Heart right ventricle (tissue), 16 donors: ENCODE results near the gene PYGO1. TPM values are rescaled to one million over a fixed set of nuclear protein-coding genes. Genes with fewer than 3 reads are reported as not detected.

Source experiments
- ATAC-seq, 8 donors: fragments of 200-7000 bp; cut with Tn5 transposase; one replicate each; pipeline ENCODE4 v1.9.1; 2020; ENCODE audit warnings: mild to moderate bottlenecking in 8 of 8, moderate library complexity in 8 of 8, moderate number of reproducible peaks in 1 of 8
- DNase-seq, 2 donors: peaks; one replicate each; pipeline ENCODE4 v3.0.0-alpha.2; 2020
- H3K27ac ChIP-seq, 10 donors: fragments of 200-600 bp; sonication (generic) in 2 of 10; one replicate each; pipeline versions ENCODE4 v1.5.0 to v1.8.0; 2020 to 2022; ENCODE audit warnings: mild to moderate bottlenecking in 3 of 10
- H3K27me3 ChIP-seq, 7 donors: fragments of 200-600 bp; one replicate each; pipeline ENCODE4 v1.8.0; 2021 to 2022; ENCODE audit warnings: mild to moderate bottlenecking in 2 of 7
- H3K36me3 ChIP-seq, 9 donors: fragments of 200-600 bp; sonication (generic) in 1 of 9; one replicate each; pipeline versions ENCODE4 v1.5.0 to v1.8.0; 2020 to 2022; ENCODE audit warnings: mild to moderate bottlenecking in 2 of 9
- H3K4me1 ChIP-seq, 9 donors: fragments of 200-600 bp; sonication (generic) in 1 of 9; one replicate each; pipeline versions ENCODE4 v1.5.0 to v1.8.0; 2020 to 2022; ENCODE audit warnings: mild to moderate bottlenecking in 4 of 9
- H3K4me3 ChIP-seq, 10 donors: fragments of 200-600 bp; sonication (generic) in 2 of 10; one replicate each; pipeline versions ENCODE4 v1.5.0 to v1.8.0; 2020 to 2022; ENCODE audit warnings: mild to moderate bottlenecking in 7 of 10, moderate library complexity in 2 of 10
- H3K9me3 ChIP-seq, 11 donors: fragments of 200-600 bp in 10 of 11; sonication (generic) in 2 of 11; one replicate each; pipeline versions ENCODE4 v1.5.0 to v1.8.0; 2013 to 2022; ENCODE audit warnings: mild to moderate bottlenecking in 2 of 11, control low read depth in 1 of 11, moderate library complexity in 1 of 11
- WGBS, 2 donors: extraction: QIAGEN DNeasy Blood & Tissue Kit; methylation state at CpG; one replicate each; pipeline ENCODE4 v1.1.7; 2013; ENCODE audit warnings: inconsistent platforms in 1 of 2; 5-methylcytosine and 5-hydroxymethylcytosine counted together
- intact Hi-C, 10 donors: fragments of 100-400 bp; cut with DNase I; formaldehyde crosslinking; loops; one replicate each; pipeline versions ENCODE4 v1.11.1 to v1.14.2; 2022
- long read RNA-seq, 3 donors: library from polyadenylated mRNA; unstranded; transcript quantifications; one replicate each; pipeline ENCODE4 v2.0.0, GENCODE V29; 2020 to 2021
- polyA plus RNA-seq, 2 donors: library from polyadenylated mRNA; stranded (reverse); fragments of 200-250 nt; gene quantifications; one replicate each; pipeline ENCODE4 v1.2.3, GENCODE V29; 2013
- total RNA-seq, 10 donors: library from RNA; stranded (reverse); fragmentation: NEBNext Ultra II Directional in 3 of 10; extraction: Animal tissue kit (Norgen Biotek cat#: 25700) in 3 of 10; gene quantifications; one replicate each; pipeline versions ENCODE4 v1.2.1 to v1.2.4, GENCODE V29; 2021 to 2023
- TF ChIP-seq, protein P1 (sequence below), 9 donors: fragments of 200-600 bp; sonication (generic) in 2 of 9; IDR thresholded peaks; one replicate each; pipeline versions ENCODE4 v1.5.0 to v1.8.0; 2021 to 2022; ENCODE audit warnings: antibody characterized with exemption in 9 of 9, mild to moderate bottlenecking in 5 of 9, moderate library complexity in 1 of 9
- donor health status: Arrhythmogenic right ventricular cardiomyopathy.
- donor health status: ischemic (EF 13 %, LVEDD 7.1; RV severe dilation, severe dysfunction).
- donor health status: healthy with polysubstance abuse.
- donor health status: DM: no; HTN: yes; CAD: no.
- donor health status: DM: no; HTN: no; CAD: no.
- donor health status: ischemic (EF 25% LVEDD 6.9; RV normal size, moderate dysfunction).
- donor health status: ischemic (EF 25% LVEDD 5.7; RV mildly dilated, moderate dysfunction).
- donor health status: healthy.
- donor health status: DM: yes; HTN: yes; CAD: no.
- donor health status: Ischemic cardiomyopathy.
- donor health status: ischemic (EF 35%, LVEDD 5.7; RV mildly dilated, moderate dysfunction).
- donor health status: nonischemic (EF 11% LVEDD 7.7; RV severe dilation, severe dysfunction).
- donor health status: DM: yes; HTN: yes; CAD: no.
- donor health status: PGD.
- donor health status: ischemic (EF 29% LVEDD 5.4; RV normal size, mild dysfunction).
- donor health status: nonischemic (EF 23%, LVEDD 6.1; RV moderate dilation, normal function).

The PYGO1 gene, protein sequence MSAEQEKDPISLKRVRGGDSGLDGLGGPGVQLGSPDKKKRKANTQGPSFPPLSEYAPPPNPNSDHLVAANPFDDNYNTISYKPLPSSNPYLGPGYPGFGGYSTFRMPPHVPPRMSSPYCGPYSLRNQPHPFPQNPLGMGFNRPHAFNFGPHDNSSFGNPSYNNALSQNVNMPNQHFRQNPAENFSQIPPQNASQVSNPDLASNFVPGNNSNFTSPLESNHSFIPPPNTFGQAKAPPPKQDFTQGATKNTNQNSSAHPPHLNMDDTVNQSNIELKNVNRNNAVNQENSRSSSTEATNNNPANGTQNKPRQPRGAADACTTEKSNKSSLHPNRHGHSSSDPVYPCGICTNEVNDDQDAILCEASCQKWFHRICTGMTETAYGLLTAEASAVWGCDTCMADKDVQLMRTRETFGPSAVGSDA
- total RNA-seq, result 1 to 10 TPM; 2.7 to 9.5 (median 4.3) TPM
- polyA plus RNA-seq, result 1 to 10 TPM in 1 of 2 donors, under 1 TPM in 1; 0.81 to 1.2 TPM
- long read RNA-seq, donor 1, partial matches to known transcripts, result 0 of 5 reads
- long read RNA-seq, donor 1, other reads (novel, unspliced or antisense), result 3 of 5 reads
- long read RNA-seq, donor 2, partial matches to known transcripts, result 0 of 5 reads
- long read RNA-seq, donor 2, other reads (novel, unspliced or antisense), result 5 of 5 reads
- long read RNA-seq, donor 3, partial matches to known transcripts, result 0 of 3 reads
- long read RNA-seq, donor 3, other reads (novel, unspliced or antisense), result 3 of 3 reads

DNA sequence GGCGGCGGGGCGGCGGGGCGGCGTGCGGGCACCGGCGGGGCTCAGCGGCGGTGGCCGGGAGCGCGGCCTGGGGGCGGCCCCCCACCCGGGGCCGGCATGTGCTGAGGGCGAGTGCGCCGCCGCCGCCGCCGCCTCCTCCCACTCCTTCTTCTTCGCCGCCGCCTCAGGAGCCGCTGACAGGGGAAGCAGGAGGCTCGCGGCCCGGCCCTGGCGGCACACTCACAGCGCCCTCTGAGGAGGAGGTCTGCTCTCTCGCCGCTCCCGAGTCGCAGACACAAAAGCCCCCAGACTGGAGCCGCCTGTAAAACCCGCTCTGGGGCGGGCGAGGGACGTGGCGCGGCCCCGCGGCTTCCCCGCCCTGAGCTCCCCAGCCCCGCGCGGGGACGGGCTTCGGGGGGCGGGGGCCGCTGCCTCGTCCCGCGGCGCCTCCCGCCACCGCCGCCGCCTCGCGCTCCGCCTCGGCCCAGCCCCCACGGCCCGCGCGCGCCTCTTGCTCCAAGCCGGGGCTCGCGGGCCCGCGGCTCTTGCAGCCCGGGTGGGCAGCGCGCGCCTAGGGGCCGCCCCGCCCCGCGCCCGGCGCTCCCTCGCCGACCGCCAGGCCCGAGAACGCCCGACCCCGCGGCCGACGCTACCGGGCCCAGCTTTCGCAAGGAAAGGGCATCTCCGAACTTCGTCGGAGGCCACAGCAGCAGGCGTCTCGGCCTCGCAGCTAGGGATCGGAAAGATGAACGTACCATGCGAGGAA is at the start of gene PYGO1:
Gene PYGO1 (minus strand): TSS at position 276 of the 745 bp plus-strand sequence. CDS start 462 bp downstream, outside the sequence.
- peak within 1 kb of the TSS in 8 of 10 donors; percentile 49 to 76 (median 68) for H3K27ac ChIP-seq
- DNase-seq (peak; percentile 38 to 57), ATAC-seq (peak; percentile 67 to 92 (median 82))
- H3K4me1 ChIP-seq, result peaks cover 0 to 11% (median 3%) of the 10 kb centered on the region in 9 donors
- TF ChIP-seq, protein P1, sequence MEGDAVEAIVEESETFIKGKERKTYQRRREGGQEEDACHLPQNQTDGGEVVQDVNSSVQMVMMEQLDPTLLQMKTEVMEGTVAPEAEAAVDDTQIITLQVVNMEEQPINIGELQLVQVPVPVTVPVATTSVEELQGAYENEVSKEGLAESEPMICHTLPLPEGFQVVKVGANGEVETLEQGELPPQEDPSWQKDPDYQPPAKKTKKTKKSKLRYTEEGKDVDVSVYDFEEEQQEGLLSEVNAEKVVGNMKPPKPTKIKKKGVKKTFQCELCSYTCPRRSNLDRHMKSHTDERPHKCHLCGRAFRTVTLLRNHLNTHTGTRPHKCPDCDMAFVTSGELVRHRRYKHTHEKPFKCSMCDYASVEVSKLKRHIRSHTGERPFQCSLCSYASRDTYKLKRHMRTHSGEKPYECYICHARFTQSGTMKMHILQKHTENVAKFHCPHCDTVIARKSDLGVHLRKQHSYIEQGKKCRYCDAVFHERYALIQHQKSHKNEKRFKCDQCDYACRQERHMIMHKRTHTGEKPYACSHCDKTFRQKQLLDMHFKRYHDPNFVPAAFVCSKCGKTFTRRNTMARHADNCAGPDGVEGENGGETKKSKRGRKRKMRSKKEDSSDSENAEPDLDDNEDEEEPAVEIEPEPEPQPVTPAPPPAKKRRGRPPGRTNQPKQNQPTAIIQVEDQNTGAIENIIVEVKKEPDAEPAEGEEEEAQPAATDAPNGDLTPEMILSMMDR (IDR thresholded peaks at IDR 0.05), result no peak
- intact Hi-C loops, result no loop called here
- H3K4me3 ChIP-seq, result peak within 1 kb of the TSS; percentile 43 to 70 (median 65)
- H3K27me3 ChIP-seq, result peaks cover 0 to 78% (median 38%) of the 10 kb centered on the region in 7 donors
- 0 to 1% methylated on average over 72 to 107 of the region's 107 CpGs for WGBS, 2 donors
- H3K9me3 ChIP-seq, result no peaks in the 10 kb centered on the region
- no peaks in the 10 kb centered on the region for H3K36me3 ChIP-seq

DNA sequence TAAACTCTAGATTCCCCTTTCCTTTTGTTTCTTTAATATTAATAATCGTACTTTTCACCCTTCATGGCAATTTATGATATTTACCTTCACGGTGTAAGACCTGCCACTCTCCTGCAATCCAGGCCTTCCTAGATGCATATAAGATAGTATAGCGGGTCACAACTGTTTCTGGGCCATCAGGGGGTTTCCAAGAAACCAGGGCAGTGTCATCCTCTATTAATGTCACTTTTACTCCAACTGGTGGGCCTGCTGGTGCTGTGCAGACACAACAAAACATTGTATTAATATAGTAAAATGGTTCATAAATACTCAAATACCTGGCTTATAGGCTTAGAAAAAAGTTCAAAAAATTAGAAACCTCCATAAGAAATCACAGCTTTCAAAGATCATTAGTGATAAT is 48.9 kb upstream of the PYGO1 start:
- H3K4me3 ChIP-seq, result no peak overlapping the region
- H3K9me3 ChIP-seq, result no peaks in the 10 kb centered on the region
- no peak overlapping the region for H3K27ac ChIP-seq
- TF ChIP-seq, protein P1 (IDR thresholded peaks at IDR 0.05), result no peak
- DNase-seq (no peak), ATAC-seq (no peak)
- 97% methylated on average over 3 of the region's 3 CpGs for WGBS, 2 donors
- H3K27me3 ChIP-seq, result no peaks in the 10 kb centered on the region
- H3K4me1 ChIP-seq, result no peaks in the 10 kb centered on the region
- peaks cover 0 to 75% (median 0%) of the 10 kb centered on the region in 9 donors for H3K36me3 ChIP-seq
- intact Hi-C loops, result loop anchor here in 2 of 10 donors (10.0 kb wide), 2 partner anchors 122 to 422 kb away; no protein-coding TSS in a partner anchor

DNA sequence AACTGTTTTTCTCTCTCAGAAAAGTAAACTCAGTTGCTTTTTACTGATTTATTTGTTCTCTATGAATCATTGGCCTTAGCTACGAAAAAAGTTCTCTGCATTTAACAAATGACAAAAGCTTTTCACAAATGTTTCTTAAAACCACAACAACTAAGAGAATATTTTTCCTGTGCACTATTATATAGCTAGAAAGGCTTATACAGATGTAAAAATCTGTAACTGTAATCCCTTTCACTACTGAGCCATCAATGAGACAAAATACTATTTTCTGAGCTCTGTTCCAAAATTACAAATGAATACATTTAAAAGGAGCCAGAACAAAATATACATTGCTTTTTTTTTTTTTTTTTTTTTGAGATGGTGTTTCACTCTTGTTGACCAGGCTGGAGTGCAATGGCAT is 45.6 kb upstream of the PYGO1 start:
- H3K27me3 ChIP-seq, result no peaks in the 10 kb centered on the region
- intact Hi-C loops, result loop anchor here in 2 of 10 donors (10.0 kb wide), 2 partner anchors 119 to 419 kb away; no protein-coding TSS in a partner anchor
- H3K4me1 ChIP-seq, result no peaks in the 10 kb centered on the region
- DNase-seq (no peak), ATAC-seq (no peak)
- no peaks in the 10 kb centered on the region for H3K9me3 ChIP-seq
- H3K4me3 ChIP-seq, result no peak overlapping the region
- TF ChIP-seq, protein P1 (IDR thresholded peaks at IDR 0.05), result no peak
- no peak overlapping the region for H3K27ac ChIP-seq
- 94 to 96% methylated on average over 1 of the region's 1 CpG for WGBS, 2 donors
- peaks cover 0 to 71% (median 0%) of the 10 kb centered on the region in 9 donors for H3K36me3 ChIP-seq

DNA sequence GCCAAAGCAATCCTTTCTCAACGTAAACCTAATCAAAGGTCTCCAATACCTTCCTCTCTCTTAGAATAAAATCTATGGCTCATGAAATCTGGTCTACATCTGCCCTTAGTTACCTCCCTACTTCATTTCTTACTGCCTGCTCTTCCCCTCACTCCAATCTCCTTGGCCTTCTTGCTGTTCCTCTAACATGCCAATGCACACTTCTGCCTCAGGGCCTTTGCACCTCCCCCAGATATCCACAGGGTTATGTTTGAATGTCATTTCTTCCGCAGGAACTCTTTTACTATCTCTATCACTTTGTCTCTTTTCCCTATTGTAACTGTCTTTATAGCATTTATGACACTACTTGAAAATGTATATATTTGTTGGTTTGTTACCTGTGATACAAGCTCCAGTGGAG is 44.3 kb upstream of the PYGO1 start:
- Histone ChIP-seq H3K36me3 (peaks cover 0 to 67% (median 0%) of the 10 kb centered on the region in 9 donors), H3K4me3 (no peak overlapping the region), H3K4me1 (no peaks in the 10 kb centered on the region), H3K27me3 (no peaks in the 10 kb centered on the region), H3K9me3 (no peaks in the 10 kb centered on the region), H3K27ac (no peak overlapping the region)
- ATAC-seq (no peak), DNase-seq (no peak)
- TF ChIP-seq, protein P1 (IDR thresholded peaks at IDR 0.05), result no peak
- intact Hi-C loops, result loop anchor here in 2 of 10 donors (10.0 kb wide), 2 partner anchors 118 to 418 kb away; no protein-coding TSS in a partner anchor
- 96 to 97% methylated on average over 2 of the region's 2 CpGs for WGBS, 2 donors
